GM12873 (cell line): Measurements from ENCODE around the gene PADI2.

Experiments
- CTCF ChIP-seq: IDR thresholded peaks from 2 replicates; pipeline ENCODE4 v1.5.1; 2012; ENCODE audit warnings: low read depth, mild to moderate bottlenecking, moderate library complexity, low read length, control low read depth; ENCODE audit not compliant: insufficient read depth; ENCODE audit errors: missing control alignments

The PADI2 gene

GRCh38 chr1:17102232-17102631, 17.0 kb downstream of the PADI2 start:
- TF ChIP-seq CTCF, result no peak

- TF ChIP-seq CTCF, result no peak
Measured at GRCh38 chr1:17101261-17101660, 18.0 kb downstream of the PADI2 start.

GRCh38 chr1:17099616-17100340, 19.5 kb downstream of the PADI2 start:
- TF ChIP-seq CTCF, result no peak

- TF ChIP-seq CTCF, result no peak
Measured at GRCh38 chr1:17098446-17099317, 20.6 kb downstream of the PADI2 start.

- no peak for TF ChIP-seq CTCF
Measured at GRCh38 chr1:17097787-17098186, 21.5 kb downstream of the PADI2 start.

GRCh38 chr1:17097147-17097546, 22.1 kb downstream of the PADI2 start:
- no peak for TF ChIP-seq CTCF

- no peak for TF ChIP-seq CTCF
Measured at GRCh38 chr1:17096584-17096983, 22.7 kb downstream of the PADI2 start.
